Nephron (organoid): ENCODE results near the gene CDH12.
A peak's percentile ranks its signal among the peaks of the same experiment; 100 is the strongest.

Experiments used
- H3K27ac Mint-ChIP-seq, 3 experiments: 2 replicates each; pipeline ENCODE4 v1.8.0; 2020; ENCODE audit warnings: mixed read lengths in 3 of 3, mild to moderate bottlenecking in 2 of 3, moderate library complexity in 1 of 3
- H3K27me3 Mint-ChIP-seq: 2 replicates; pipeline ENCODE4 v1.8.0; 2021; ENCODE audit warnings: low read depth, mild to moderate bottlenecking, moderate library complexity, mixed read lengths
- H3K36me3 Mint-ChIP-seq: 2 replicates; pipeline ENCODE4 v1.8.0; 2020; ENCODE audit warnings: low read depth, mixed read lengths
- H3K4me1 Mint-ChIP-seq: 2 replicates; pipeline ENCODE4 v1.8.0; 2020; ENCODE audit warnings: mixed read lengths
- H3K4me3 Mint-ChIP-seq, 3 experiments: 2 replicates each; pipeline ENCODE4 v1.8.0; 2020; ENCODE audit warnings: mild to moderate bottlenecking in 3 of 3, mixed read lengths in 3 of 3, moderate library complexity in 2 of 3
- H3K9me3 Mint-ChIP-seq: 2 replicates; pipeline ENCODE4 v1.8.0; 2020; ENCODE audit warnings: mixed read lengths
- TF ChIP-seq, protein P1 (sequence below), 3 experiments: fragments of 200-600 bp; sonication (generic); IDR thresholded peaks; one replicate each; pipeline ENCODE4 v1.5.0; 2021; ENCODE audit warnings: antibody characterized with exemption in 3 of 3; ENCODE audit not compliant: unreplicated experiment in 3 of 3

Gene CDH12

DNA sequence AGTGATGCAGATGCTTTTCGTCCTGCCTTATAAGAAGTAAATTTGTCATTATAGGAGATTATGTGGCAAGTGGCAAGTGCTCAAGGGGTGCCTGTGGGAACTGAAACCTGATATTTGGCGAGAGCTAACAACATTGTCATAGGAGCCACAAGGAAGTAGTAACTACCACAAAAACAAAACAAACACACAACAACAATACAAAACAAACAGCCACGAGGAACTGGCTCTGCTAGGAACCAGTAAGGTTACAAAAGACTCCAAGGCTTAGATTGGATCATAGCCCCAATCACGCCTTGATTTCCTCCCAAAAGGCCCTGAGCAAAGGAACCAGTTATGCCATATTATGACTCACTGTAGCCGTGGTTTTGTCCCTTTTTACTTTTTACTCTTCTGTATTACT, 1045.2 kb downstream of the CDH12 start:
- Mint-ChIP-seq H3K36me3 (no peaks in the 10 kb centered on the region), H3K4me1 (no peaks in the 10 kb centered on the region), H3K9me3 (no peaks in the 10 kb centered on the region), H3K27ac (no peak overlapping the region), H3K4me3 (no peak overlapping the region), H3K27me3 (no peaks in the 10 kb centered on the region)
- TF ChIP-seq, protein P1, sequence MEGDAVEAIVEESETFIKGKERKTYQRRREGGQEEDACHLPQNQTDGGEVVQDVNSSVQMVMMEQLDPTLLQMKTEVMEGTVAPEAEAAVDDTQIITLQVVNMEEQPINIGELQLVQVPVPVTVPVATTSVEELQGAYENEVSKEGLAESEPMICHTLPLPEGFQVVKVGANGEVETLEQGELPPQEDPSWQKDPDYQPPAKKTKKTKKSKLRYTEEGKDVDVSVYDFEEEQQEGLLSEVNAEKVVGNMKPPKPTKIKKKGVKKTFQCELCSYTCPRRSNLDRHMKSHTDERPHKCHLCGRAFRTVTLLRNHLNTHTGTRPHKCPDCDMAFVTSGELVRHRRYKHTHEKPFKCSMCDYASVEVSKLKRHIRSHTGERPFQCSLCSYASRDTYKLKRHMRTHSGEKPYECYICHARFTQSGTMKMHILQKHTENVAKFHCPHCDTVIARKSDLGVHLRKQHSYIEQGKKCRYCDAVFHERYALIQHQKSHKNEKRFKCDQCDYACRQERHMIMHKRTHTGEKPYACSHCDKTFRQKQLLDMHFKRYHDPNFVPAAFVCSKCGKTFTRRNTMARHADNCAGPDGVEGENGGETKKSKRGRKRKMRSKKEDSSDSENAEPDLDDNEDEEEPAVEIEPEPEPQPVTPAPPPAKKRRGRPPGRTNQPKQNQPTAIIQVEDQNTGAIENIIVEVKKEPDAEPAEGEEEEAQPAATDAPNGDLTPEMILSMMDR (IDR thresholded peaks at IDR 0.05; ENCODE audit: unreplicated experiment in 3 of 3), result no peak

DNA sequence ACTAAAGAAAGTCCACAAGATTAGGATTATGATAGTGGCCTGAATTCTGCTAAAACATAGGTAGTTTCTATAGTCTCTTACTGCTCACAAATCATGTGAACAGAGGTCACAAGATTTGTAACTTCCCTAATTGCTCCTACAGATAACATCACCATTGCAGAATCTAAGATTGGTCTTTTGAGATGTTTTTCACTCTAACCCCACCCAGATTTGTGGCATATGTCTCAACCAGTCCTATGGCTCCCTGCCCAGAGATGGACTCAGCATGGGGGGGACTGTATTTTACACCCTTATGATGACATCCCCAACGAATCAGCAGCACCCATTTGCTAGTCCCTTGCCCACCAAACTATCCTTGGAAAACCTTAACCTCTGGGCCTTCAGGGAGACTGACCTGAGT, 1046.2 kb downstream of the CDH12 start:
- H3K9me3 Mint-ChIP-seq, result no peaks in the 10 kb centered on the region
- TF ChIP-seq, protein P1 (IDR thresholded peaks at IDR 0.05; ENCODE audit: unreplicated experiment in 3 of 3), result no peak
- H3K36me3 Mint-ChIP-seq, result no peaks in the 10 kb centered on the region
- H3K4me3 Mint-ChIP-seq, result no peak overlapping the region
- H3K27ac Mint-ChIP-seq, result no peak overlapping the region
- H3K4me1 Mint-ChIP-seq, result no peaks in the 10 kb centered on the region
- H3K27me3 Mint-ChIP-seq, result no peaks in the 10 kb centered on the region

DNA sequence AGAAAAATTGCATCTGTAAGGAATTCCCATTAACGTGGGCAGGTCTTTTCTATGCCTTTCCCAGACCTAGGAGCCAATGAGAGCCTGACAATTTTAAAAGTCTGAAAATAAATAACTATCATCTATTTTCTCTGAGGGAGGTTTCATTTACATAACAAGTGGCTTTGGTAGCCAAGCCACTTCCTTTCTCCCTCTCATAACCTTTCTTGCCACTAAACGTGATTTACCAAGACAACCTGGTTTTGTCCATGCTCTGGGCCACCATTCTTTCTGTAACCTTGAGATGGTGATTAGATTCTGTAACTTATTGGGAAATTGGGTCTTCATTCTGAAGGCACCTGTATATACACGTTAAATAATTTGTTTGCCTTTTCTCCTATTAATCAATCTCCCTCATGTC, 1046.9 kb downstream of the CDH12 start:
- no peaks in the 10 kb centered on the region for H3K4me1 Mint-ChIP-seq
- H3K27ac Mint-ChIP-seq, result no peak overlapping the region

DNA sequence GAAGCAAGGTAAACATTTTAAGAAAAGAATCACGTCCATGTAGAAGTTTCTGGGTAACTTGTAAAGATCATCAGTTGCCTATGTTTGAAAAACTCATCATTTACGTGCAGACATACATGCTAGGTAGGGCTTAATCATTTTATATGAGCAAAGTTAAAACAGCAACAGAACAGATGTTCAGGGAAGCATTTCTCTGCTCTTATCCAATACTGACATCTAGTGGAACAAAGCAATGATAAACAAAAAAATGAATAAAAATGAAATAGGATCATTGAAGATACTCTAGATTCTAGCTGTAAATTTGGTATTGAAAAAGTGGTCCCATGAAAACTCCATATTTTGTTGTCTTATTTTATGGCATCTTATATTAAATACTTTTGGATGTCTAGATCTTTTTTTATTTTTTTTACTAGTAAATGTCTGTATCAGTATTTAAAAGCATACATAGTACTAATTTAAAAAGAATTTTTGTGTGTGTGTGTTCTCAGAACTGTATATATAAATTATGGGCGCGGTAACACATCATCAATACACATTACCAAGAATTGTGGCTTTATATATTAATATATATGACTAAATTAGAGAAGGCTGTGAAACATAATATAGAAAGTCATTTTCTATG, 1050.2 kb downstream of the CDH12 start:
- TF ChIP-seq, protein P1 (IDR thresholded peaks at IDR 0.05; ENCODE audit: unreplicated experiment in 3 of 3), result peak; percentile 71 to 76 (median 74)
- no peak overlapping the region for H3K4me3 Mint-ChIP-seq
- no peaks in the 10 kb centered on the region for H3K9me3 Mint-ChIP-seq
- no peak overlapping the region for H3K27ac Mint-ChIP-seq
- no peaks in the 10 kb centered on the region for H3K27me3 Mint-ChIP-seq
- peaks cover 17% of the 10 kb centered on the region for H3K36me3 Mint-ChIP-seq
- no peaks in the 10 kb centered on the region for H3K4me1 Mint-ChIP-seq

More for the DNA sequence above, 1046.9 kb downstream of the CDH12 start:
- no peaks in the 10 kb centered on the region for H3K27me3 Mint-ChIP-seq
- H3K4me3 Mint-ChIP-seq, result no peak overlapping the region
- no peaks in the 10 kb centered on the region for H3K9me3 Mint-ChIP-seq
- TF ChIP-seq, protein P1 (IDR thresholded peaks at IDR 0.05; ENCODE audit: unreplicated experiment in 3 of 3), result no peak
- no peaks in the 10 kb centered on the region for H3K36me3 Mint-ChIP-seq

DNA sequence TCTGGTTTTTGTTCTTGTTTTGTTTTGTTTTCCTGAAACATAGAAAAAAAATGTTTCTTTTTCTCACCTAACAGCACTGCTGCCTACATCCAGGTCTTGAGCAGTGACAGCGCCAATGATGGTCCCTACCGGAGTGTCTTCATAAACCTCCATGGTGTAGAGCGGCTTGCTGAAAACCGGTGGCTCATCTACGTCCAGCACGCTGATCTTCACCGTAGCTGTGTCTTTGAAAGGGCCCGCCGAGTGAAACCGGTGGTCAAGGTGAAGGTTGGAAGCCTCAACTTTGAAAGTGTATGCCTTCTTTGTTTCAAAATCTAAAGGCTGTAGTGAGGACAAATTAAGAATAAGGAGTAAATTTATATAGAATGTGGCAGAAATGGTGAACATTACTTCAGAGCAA, 1051.0 kb downstream of the CDH12 start:
- H3K9me3 Mint-ChIP-seq, result no peaks in the 10 kb centered on the region
- no peak overlapping the region for H3K27ac Mint-ChIP-seq
- TF ChIP-seq, protein P1 (IDR thresholded peaks at IDR 0.05; ENCODE audit: unreplicated experiment in 3 of 3), result no peak
- no peaks in the 10 kb centered on the region for H3K27me3 Mint-ChIP-seq
- no peak overlapping the region for H3K4me3 Mint-ChIP-seq
- peaks cover 17% of the 10 kb centered on the region for H3K36me3 Mint-ChIP-seq
- H3K4me1 Mint-ChIP-seq, result no peaks in the 10 kb centered on the region

DNA sequence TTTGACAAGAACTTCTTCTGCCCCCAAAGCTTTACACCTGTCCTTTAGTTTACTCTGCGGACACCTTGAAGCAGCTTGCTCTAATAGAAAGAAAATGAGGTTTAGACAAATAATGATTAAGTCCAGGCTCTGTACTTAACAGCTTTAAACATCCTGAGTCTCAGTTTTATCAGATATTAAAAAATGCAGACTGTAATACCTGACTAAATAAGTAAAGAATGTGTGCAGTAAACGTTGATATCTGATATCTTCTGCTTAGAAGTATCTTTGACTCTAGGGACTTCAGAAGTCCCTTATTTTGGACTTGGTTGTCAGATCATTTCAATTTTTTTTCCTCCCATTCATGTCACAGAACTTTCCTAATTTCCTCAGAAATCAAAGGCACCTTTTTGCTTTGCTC, 1060.4 kb downstream of the CDH12 start:
- Mint-ChIP-seq H3K4me3 (no peak overlapping the region), H3K27ac (no peak overlapping the region), H3K27me3 (no peaks in the 10 kb centered on the region), H3K36me3 (no peaks in the 10 kb centered on the region), H3K4me1 (no peaks in the 10 kb centered on the region), H3K9me3 (no peaks in the 10 kb centered on the region)
- TF ChIP-seq, protein P1 (IDR thresholded peaks at IDR 0.05; ENCODE audit: unreplicated experiment in 3 of 3), result no peak
